ENCODE data around the gene MAMDC4. TPM values are rescaled to one million over a fixed set of nuclear protein-coding genes. Genes with fewer than 3 reads are reported as not detected.
"Not testable (repeated sequence)": the region's sequence is repeated elsewhere in the genome, so short reads cannot be mapped to it uniquely, and the experiment has no call there.

Gene MAMDC4
- total and polyA plus RNA-seq, 4 experiments from 2014 or later: 9.3 to 11.7 TPM; not detected in 2

GRCh38 chr9:136865768-136866103 lies 13.6 kb downstream of the MAMDC4 start:
- Mint-ChIP-seq H3K27me3 (no peaks in the 10 kb centered on the region), H3K36me3 (peaks cover 5 to 22% of the 10 kb centered on the region in 2 donors), H3K27ac (peak overlapping the region; percentile 75 to 94 (median 85)), H3K9me3 (no peaks in the 10 kb centered on the region), H3K4me3 (peak overlapping the region; percentile 75 to 93 (median 85)), H3K4me1 (peaks cover 4 to 23% (median 11%) of the 10 kb centered on the region in 4 donors)
- ChIA-PET POLR2A (ENCODE audit: partially characterized antibody) (interaction anchor here (0.7 to 2.1 kb wide), 9 partner anchors 10 to 170 kb away, joined by 3 to 8 read pairs (median 4); partner anchors contain the start of genes AJM1, C8G, FBXW5 and FUT7), CTCF (ENCODE audit: partially characterized antibody) (no interaction called here)
- Histone ChIP-seq H3K27ac (ENCODE audit: low read depth, low read length) (peak overlapping the region; percentile 87), H3K4me3 (ENCODE audit: low read length in 2 of 2) (peak overlapping the region; percentile 40 to 75), H3K27me3 (ENCODE audit: insufficient read depth, low read length) (no peaks in the 10 kb centered on the region), H3K4me1 (ENCODE audit: insufficient read depth, low read length) (peaks cover 18% of the 10 kb centered on the region), H3K9me3 (ENCODE audit: control insufficient read depth in 1 of 2, low read length in 2 of 2) (no peaks in the 10 kb centered on the region), H3K36me3 (ENCODE audit: insufficient read depth, low read length) (peaks cover 30% of the 10 kb centered on the region)
- DNase-seq: peak in 1 of 5 donors; percentile 50
- intact Hi-C loops (cut with micrococcal nuclease): loop anchor here (1.0 to 5.0 kb wide), 4 partner anchors 16 to 79 kb away; partner anchors contain the start of genes FBXW5, PHPT1 and TRAF2

DNA sequence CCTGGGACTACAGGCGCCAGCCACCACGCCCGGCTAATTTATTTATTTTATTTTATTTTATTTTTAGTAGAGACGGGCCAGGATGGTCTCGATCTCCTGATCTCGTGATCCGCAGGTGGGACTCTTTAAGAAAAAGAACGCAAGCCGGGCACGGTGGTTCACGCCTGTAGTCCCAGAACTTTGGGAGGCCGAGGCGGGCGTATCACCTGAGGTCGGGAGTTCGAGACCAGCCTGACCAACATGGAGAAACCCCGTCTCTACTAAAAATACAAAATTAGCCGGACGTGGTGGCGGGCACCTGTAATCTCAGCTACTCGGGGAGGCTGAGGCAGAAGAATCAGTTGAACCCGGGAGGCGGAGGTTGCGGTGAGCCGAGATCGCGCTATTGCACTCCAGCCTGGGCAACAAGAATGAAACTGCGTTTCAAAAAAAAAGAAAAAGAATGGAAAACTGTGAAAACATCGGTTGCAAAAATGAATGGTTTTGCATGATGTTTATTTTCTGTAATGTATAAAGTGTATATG lies 14.8 kb downstream of the MAMDC4 start:
- POLR2A ChIA-PET (ENCODE audit: partially characterized antibody): interaction anchor here (1.3 to 2.1 kb wide), 4 partner anchors 14 to 78 kb away, joined by 4 to 8 read pairs (median 6); partner anchors contain the start of genes C8G, FBXW5 and TRAF2
- Mint-ChIP-seq H3K4me1 (peaks cover 4 to 23% (median 11%) of the 10 kb centered on the region in 4 donors), H3K27ac (peak overlapping the region in 5 of 7 donors; percentile 64 to 90 (median 81)), H3K36me3 (peaks cover 5 to 17% of the 10 kb centered on the region in 2 donors), H3K4me3 (peak overlapping the region; percentile 60 to 84 (median 74))
- H3K9me3 ChIP-seq (ENCODE audit: control insufficient read depth in 1 of 2, low read length in 2 of 2); H3K9me3 Mint-ChIP-seq; H3K27me3 ChIP-seq (ENCODE audit: insufficient read depth, low read length); H3K27me3 Mint-ChIP-seq; H3K4me3 ChIP-seq (ENCODE audit: low read length in 2 of 2): not testable (repeated sequence)
- H3K36me3 ChIP-seq (ENCODE audit: insufficient read depth, low read length): peaks cover 19% of the 10 kb centered on the region
- peaks cover 18% of the 10 kb centered on the region for H3K4me1 ChIP-seq (ENCODE audit: insufficient read depth, low read length)
- intact Hi-C loops (cut with micrococcal nuclease): loop anchor here (1.0 to 5.0 kb wide), 4 partner anchors 18 to 77 kb away; partner anchors contain the start of genes FBXW5, PHPT1 and TRAF2
- H3K27ac ChIP-seq (ENCODE audit: low read depth, low read length): peak overlapping the region; percentile 87
- peak in 1 of 5 donors; percentile 24 for DNase-seq
- CTCF ChIA-PET (ENCODE audit: partially characterized antibody): interaction anchor here (1.2 kb wide), 1 partner anchor 24 kb away, joined by 3 read pairs; the partner anchor contains the start of gene AJM1

GRCh38 chr9:136867480-136867879 lies 15.3 kb downstream of the MAMDC4 start:
- DNase-seq: no peak
- no peak overlapping the region for H3K27ac ChIP-seq (ENCODE audit: low read depth, low read length)

DNA sequence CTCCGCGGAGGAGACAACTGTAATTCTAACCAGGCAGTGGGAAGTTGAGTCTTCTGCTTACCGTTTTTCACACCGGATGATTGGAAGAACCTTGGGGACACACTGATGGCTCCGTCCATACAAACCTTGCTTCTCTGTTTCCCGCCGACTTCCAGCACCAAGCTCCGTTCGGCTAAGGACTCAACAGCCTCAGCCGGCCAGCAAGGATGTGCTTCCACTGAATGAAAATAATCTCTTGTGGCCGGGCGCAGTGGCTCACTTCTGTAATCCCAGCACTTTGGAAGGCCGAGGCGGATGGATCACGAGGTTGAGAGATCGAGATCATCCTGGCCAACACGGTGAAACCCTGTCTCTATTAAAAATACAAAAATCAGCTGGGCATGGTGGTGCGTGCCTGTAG lies 15.8 kb downstream of the MAMDC4 start:
- Mint-ChIP-seq H3K27ac (peak overlapping the region in 5 of 7 donors; percentile 42 to 82 (median 73)), H3K27me3 (no peaks in the 10 kb centered on the region), H3K4me1 (peaks cover 4 to 23% (median 11%) of the 10 kb centered on the region in 4 donors), H3K9me3 (peaks cover 0 to 3% (median 0%) of the 10 kb centered on the region in 8 donors), H3K4me3 (peak overlapping the region in 6 of 8 donors; percentile 36 to 70 (median 60)), H3K36me3 (peaks cover 5 to 12% of the 10 kb centered on the region in 2 donors)
- Histone ChIP-seq H3K27me3 (ENCODE audit: insufficient read depth, low read length) (no peaks in the 10 kb centered on the region), H3K27ac (ENCODE audit: low read depth, low read length) (no peak overlapping the region), H3K4me1 (ENCODE audit: insufficient read depth, low read length) (peaks cover 18% of the 10 kb centered on the region), H3K36me3 (ENCODE audit: insufficient read depth, low read length) (peaks cover 10% of the 10 kb centered on the region), H3K4me3 (ENCODE audit: low read length in 2 of 2) (no peak overlapping the region), H3K9me3 (ENCODE audit: control insufficient read depth in 1 of 2, low read length in 2 of 2) (no peaks in the 10 kb centered on the region)
- intact Hi-C loops (cut with micrococcal nuclease): loop anchor here (5.0 kb wide), 1 partner anchor 34 kb away; no protein-coding TSS in a partner anchor
- peak in 1 of 5 donors; percentile 11 for DNase-seq
- CTCF ChIA-PET (ENCODE audit: partially characterized antibody): no interaction called here
- POLR2A ChIA-PET (ENCODE audit: partially characterized antibody): interaction anchor here (1.2 to 1.7 kb wide), 3 partner anchors 13 to 34 kb away, joined by 3 to 5 read pairs (median 4); no protein-coding TSS in a partner anchor

More at GRCh38 chr9:136867480-136867879, 15.3 kb downstream of the MAMDC4 start:
- Histone ChIP-seq H3K4me1 (ENCODE audit: insufficient read depth, low read length) (peaks cover 18% of the 10 kb centered on the region), H3K4me3 (ENCODE audit: low read length in 2 of 2) (no peak overlapping the region), H3K9me3 (ENCODE audit: control insufficient read depth in 1 of 2, low read length in 2 of 2) (no peaks in the 10 kb centered on the region), H3K27me3 (ENCODE audit: insufficient read depth, low read length) (no peaks in the 10 kb centered on the region), H3K36me3 (ENCODE audit: insufficient read depth, low read length) (peaks cover 14% of the 10 kb centered on the region)
- H3K4me3 Mint-ChIP-seq: peak overlapping the region; percentile 59 to 84 (median 70)
- CTCF ChIA-PET (ENCODE audit: partially characterized antibody): no interaction called here
- H3K9me3 Mint-ChIP-seq: peaks cover 0 to under 1% (median 0%) of the 10 kb centered on the region in 8 donors
- H3K4me1 Mint-ChIP-seq: peaks cover 4 to 23% (median 11%) of the 10 kb centered on the region in 4 donors
- H3K27me3 Mint-ChIP-seq: no peaks in the 10 kb centered on the region
- intact Hi-C loops (cut with micrococcal nuclease): loop anchor here (5.0 kb wide), 1 partner anchor 35 kb away; no protein-coding TSS in a partner anchor
- POLR2A ChIA-PET (ENCODE audit: partially characterized antibody): interaction anchor here (1.2 to 1.7 kb wide), 3 partner anchors 14 to 34 kb away, joined by 3 to 5 read pairs (median 4); no protein-coding TSS in a partner anchor
- peaks cover 5 to 13% of the 10 kb centered on the region in 2 donors for H3K36me3 Mint-ChIP-seq
- peak overlapping the region in 5 of 7 donors; percentile 42 to 82 (median 73) for H3K27ac Mint-ChIP-seq

DNA sequence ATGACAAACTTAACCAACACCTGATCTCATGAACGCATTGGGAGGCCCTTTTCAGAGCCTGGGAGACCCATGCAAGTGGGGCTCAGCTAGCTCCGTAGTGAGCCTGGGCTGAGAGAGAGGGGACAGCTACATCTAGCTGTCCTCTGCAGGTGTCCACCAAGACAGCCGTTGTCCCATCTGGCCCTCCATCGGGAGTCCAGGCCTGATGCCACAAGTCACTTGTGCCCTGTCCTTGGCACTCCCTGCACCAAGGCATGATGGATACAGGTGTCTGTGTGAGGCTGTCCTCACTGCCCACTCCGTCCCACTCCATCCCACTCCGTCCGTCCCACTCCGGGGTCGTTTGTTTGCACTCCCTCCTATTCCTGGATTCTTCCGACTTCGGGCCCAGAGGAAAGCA lies 16.5 kb downstream of the MAMDC4 start:
- ChIA-PET POLR2A (ENCODE audit: partially characterized antibody) (interaction anchor here (1.2 to 2.5 kb wide), 3 partner anchors 9 to 21 kb away, joined by 3 to 8 read pairs (median 4); no protein-coding TSS in a partner anchor), CTCF (ENCODE audit: partially characterized antibody) (no interaction called here)
- intact Hi-C loops (cut with micrococcal nuclease): loop anchor here (5.0 kb wide), 1 partner anchor 34 kb away; no protein-coding TSS in a partner anchor
- peaks cover 18% of the 10 kb centered on the region for H3K4me1 ChIP-seq (ENCODE audit: insufficient read depth, low read length)
- Mint-ChIP-seq H3K4me1 (peaks cover 4 to 21% (median 11%) of the 10 kb centered on the region in 4 donors), H3K9me3 (peaks cover 0 to 3% (median 0%) of the 10 kb centered on the region in 8 donors), H3K36me3 (peaks cover 4 to 8% of the 10 kb centered on the region in 2 donors), H3K27me3 (no peaks in the 10 kb centered on the region), H3K4me3 (peak overlapping the region in 7 of 8 donors; percentile 7 to 61 (median 52)), H3K27ac (peak overlapping the region in 6 of 7 donors; percentile 6 to 74 (median 42))
- H3K9me3 ChIP-seq (ENCODE audit: control insufficient read depth in 1 of 2, low read length in 2 of 2): no peaks in the 10 kb centered on the region
- H3K4me3 ChIP-seq (ENCODE audit: low read length in 2 of 2): no peak overlapping the region
- H3K36me3 ChIP-seq (ENCODE audit: insufficient read depth, low read length): peaks cover 3% of the 10 kb centered on the region
- H3K27ac ChIP-seq (ENCODE audit: low read depth, low read length): no peak overlapping the region
- H3K27me3 ChIP-seq (ENCODE audit: insufficient read depth, low read length): no peaks in the 10 kb centered on the region
- DNase-seq: peak in 1 of 5 donors; percentile 24

DNA sequence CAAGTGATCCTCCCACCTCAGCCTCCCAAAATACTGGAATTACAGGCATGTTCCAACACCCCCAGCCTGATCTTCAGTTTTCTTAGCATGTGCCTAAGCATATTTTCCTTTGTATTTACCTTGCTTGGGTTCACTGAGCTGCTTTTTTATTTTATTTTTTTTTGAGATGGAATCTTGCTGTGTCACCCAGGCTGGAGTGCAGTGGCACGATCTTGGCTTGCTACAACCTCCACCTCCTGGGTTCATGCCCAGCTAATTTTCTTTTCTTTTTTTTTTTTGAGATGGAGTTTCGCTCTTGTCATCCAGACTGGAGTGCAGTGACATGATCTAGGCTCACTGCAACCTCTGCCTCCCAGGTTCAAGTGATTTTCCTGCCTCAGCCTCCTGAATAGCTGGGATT lies 17.5 kb downstream of the MAMDC4 start:
- H3K4me1 Mint-ChIP-seq: peaks cover 4 to 13% (median 6%) of the 10 kb centered on the region in 4 donors
- H3K36me3 Mint-ChIP-seq; H3K9me3 ChIP-seq (ENCODE audit: control insufficient read depth in 1 of 2, low read length in 2 of 2); H3K9me3 Mint-ChIP-seq; H3K27me3 ChIP-seq (ENCODE audit: insufficient read depth, low read length); H3K4me1 ChIP-seq (ENCODE audit: insufficient read depth, low read length); H3K36me3 ChIP-seq (ENCODE audit: insufficient read depth, low read length); H3K27ac ChIP-seq (ENCODE audit: low read depth, low read length); H3K27me3 Mint-ChIP-seq; H3K4me3 ChIP-seq (ENCODE audit: low read length in 2 of 2); H3K27ac Mint-ChIP-seq; DNase-seq; H3K4me3 Mint-ChIP-seq: not testable (repeated sequence)
- intact Hi-C loops (cut with micrococcal nuclease): loop anchor here (5.0 kb wide), 1 partner anchor 33 kb away; no protein-coding TSS in a partner anchor
- ChIA-PET CTCF (ENCODE audit: partially characterized antibody) (interaction anchor here (0.9 to 1.3 kb wide), 4 partner anchors 12 to 166 kb away, joined by 3 to 4 read pairs (median 3); partner anchors contain the start of gene AJM1), POLR2A (ENCODE audit: partially characterized antibody) (interaction anchor here (0.6 to 2.5 kb wide), 2 partner anchors 10 to 708 kb away, joined by 3 to 8 read pairs; no protein-coding TSS in a partner anchor)

- Mint-ChIP-seq H3K4me3 (no peak overlapping the region), H3K9me3 (peaks cover 0 to 3% (median 0%) of the 10 kb centered on the region in 8 donors), H3K27ac (peak overlapping the region in 1 of 7 donors; percentile 60), H3K27me3 (no peaks in the 10 kb centered on the region), H3K36me3 (no peaks in the 10 kb centered on the region), H3K4me1 (no peaks in the 10 kb centered on the region)
- Histone ChIP-seq H3K9me3 (ENCODE audit: control insufficient read depth in 1 of 2, low read length in 2 of 2) (no peaks in the 10 kb centered on the region), H3K27ac (ENCODE audit: low read depth, low read length) (no peak overlapping the region), H3K4me3 (ENCODE audit: low read length in 2 of 2) (no peak overlapping the region), H3K36me3 (ENCODE audit: insufficient read depth, low read length) (no peaks in the 10 kb centered on the region), H3K4me1 (ENCODE audit: insufficient read depth, low read length) (no peaks in the 10 kb centered on the region), H3K27me3 (ENCODE audit: insufficient read depth, low read length) (no peaks in the 10 kb centered on the region)
- ChIA-PET CTCF (ENCODE audit: partially characterized antibody) (interaction anchor here (1.0 kb wide), 2 partner anchors 32 to 172 kb away, joined by 3 to 5 read pairs; no protein-coding TSS in a partner anchor), POLR2A (ENCODE audit: partially characterized antibody) (no interaction called here)
- DNase-seq: no peak
- intact Hi-C loops (cut with micrococcal nuclease): no loop called here
Measured at GRCh38 chr9:136875155-136875554, 23.0 kb downstream of the MAMDC4 start.
